MCF 10A (cell line): Measurements from ENCODE around the gene ELK4. TPM values are rescaled to one million over a fixed set of nuclear protein-coding genes. Genes with fewer than 3 reads are reported as not detected.

Experiments
- BruUV-seq: library from RNA; stranded (reverse); fragments of 400-500 nt; replicated peaks from 2 replicates; lab custom pipeline; 2021; lab: Mats Ljungman, UMichigan
- CTCF ChIA-PET: fragments of 300-600 bp; sonication (Branson Sonifier 250); formaldehyde crosslinking; extraction: SDS; loops from one replicate; lab custom pipeline; 2021; ENCODE audit warnings: antibody characterized with exemption, inconsistent platforms; lab: Yijun Ruan, JAX
- POLR2A ChIA-PET: fragments of 300-600, 350-650 bp; sonication (Branson Sonifier 250); formaldehyde crosslinking; extraction: SDS; loops from one replicate; lab custom pipeline; 2020; ENCODE audit warnings: antibody characterized with exemption, inconsistent platforms; lab: Yijun Ruan, JAX
- DNase-seq: peaks from one replicate; pipeline ENCODE4 v3.0.0-alpha.2; 2018; ENCODE audit not compliant: unreplicated experiment
- H3K27ac Mint-ChIP-seq: one replicate; pipeline ENCODE4 v1.8.0; 2022; ENCODE audit warnings: mild to moderate bottlenecking, low read depth, mixed read lengths; ENCODE audit not compliant: unreplicated experiment
- H3K27me3 Mint-ChIP-seq: one replicate; pipeline ENCODE4 v1.8.0; 2022; ENCODE audit warnings: mixed read lengths; ENCODE audit not compliant: insufficient read depth, unreplicated experiment
- H3K36me3 Mint-ChIP-seq: one replicate; pipeline ENCODE4 v1.8.0; 2022; ENCODE audit warnings: mild to moderate bottlenecking, moderate library complexity, mixed read lengths; ENCODE audit not compliant: insufficient read depth, unreplicated experiment
- H3K4me1 Mint-ChIP-seq: one replicate; pipeline ENCODE4 v1.8.0; 2022; ENCODE audit warnings: mixed read lengths; ENCODE audit not compliant: insufficient read depth, unreplicated experiment
- H3K4me3 Mint-ChIP-seq: one replicate; pipeline ENCODE4 v1.8.0; 2022; ENCODE audit warnings: mild to moderate bottlenecking, moderate library complexity, mixed read lengths; ENCODE audit not compliant: unreplicated experiment
- H3K9me3 Mint-ChIP-seq: one replicate; pipeline ENCODE4 v1.8.0; 2022; ENCODE audit warnings: mixed read lengths; ENCODE audit not compliant: unreplicated experiment
- CTCF ChIP-seq: fragments of 200-600 bp; IDR thresholded peaks from one replicate; pipeline ENCODE4 v1.8.0; 2022; ENCODE audit warnings: antibody characterized with exemption, mild to moderate bottlenecking; ENCODE audit not compliant: unreplicated experiment
- intact Hi-C: fragments of 100-400 bp; cut with micrococcal nuclease; formaldehyde crosslinking; loops from 2 replicates; pipeline ENCODE4 v1.14.1; 2022
- total RNA-seq: library from RNA; stranded (reverse); gene quantifications from 2 replicates; pipeline ENCODE4 v1.2.3, GENCODE V29; 2022

ELK4 gene
- total RNA-seq, 1 experiment from 2014 or later, result 101 TPM

GRCh38 chr1:205678286-205679111, 46.7 kb upstream of the ELK4 start:
- no peak for DNase-seq
- TF ChIP-seq CTCF, result no peak

GRCh38 chr1:205677167-205677566, 45.4 kb upstream of the ELK4 start:
- Mint-ChIP-seq H3K4me1 (peaks cover 16% of the 10 kb centered on the region), H3K36me3 (no peaks in the 10 kb centered on the region), H3K27ac (no peak overlapping the region), H3K9me3 (no peaks in the 10 kb centered on the region), H3K4me3 (no peak overlapping the region), H3K27me3 (no peaks in the 10 kb centered on the region)
- intact Hi-C loops, result no loop called here
- no TSS peak for BruUV-seq
- CTCF ChIA-PET, result interaction anchor here (0.8 to 10.1 kb wide), 11 partner anchors 10 to 349 kb away, joined by 3 to 130 read pairs (median 4); no protein-coding TSS in a partner anchor
- POLR2A ChIA-PET, result interaction anchor here (0.7 to 1.6 kb wide), 6 partner anchors 11 to 68 kb away, joined by 3 to 8 read pairs (median 4); partner anchors contain the start of gene ELK4
- DNase-seq, result no peak
- TF ChIP-seq CTCF, result no peak

More at GRCh38 chr1:205678286-205679111, 46.7 kb upstream of the ELK4 start:
- POLR2A ChIA-PET, result interaction anchor here (0.7 to 3.6 kb wide), 8 partner anchors 9 to 67 kb away, joined by 3 to 25 read pairs (median 3); partner anchors contain the start of gene ELK4
- Mint-ChIP-seq H3K27me3 (no peaks in the 10 kb centered on the region), H3K9me3 (no peaks in the 10 kb centered on the region), H3K27ac (no peak overlapping the region), H3K4me1 (peaks cover 14% of the 10 kb centered on the region), H3K4me3 (peak overlapping the region; percentile 76), H3K36me3 (no peaks in the 10 kb centered on the region)
- BruUV-seq, result no TSS peak
- CTCF ChIA-PET, result interaction anchor here (0.5 to 10.1 kb wide), 18 partner anchors 10 to 1697 kb away, joined by 3 to 130 read pairs (median 3); partner anchors contain the start of gene ELK4
- intact Hi-C loops, result no loop called here

- TF ChIP-seq CTCF, result no peak
- no peak for DNase-seq
- H3K27me3 Mint-ChIP-seq, result no peaks in the 10 kb centered on the region
- H3K4me3 Mint-ChIP-seq, result no peak overlapping the region
- ChIA-PET POLR2A (interaction anchor here (0.7 to 1.6 kb wide), 6 partner anchors 11 to 69 kb away, joined by 3 to 8 read pairs (median 4); partner anchors contain the start of gene ELK4), CTCF (interaction anchor here (0.9 to 10.1 kb wide), 7 partner anchors 19 to 231 kb away, joined by 3 to 130 read pairs (median 6); no protein-coding TSS in a partner anchor)
- BruUV-seq, result no TSS peak
- no peaks in the 10 kb centered on the region for H3K36me3 Mint-ChIP-seq
- no peaks in the 10 kb centered on the region for H3K9me3 Mint-ChIP-seq
- peaks cover 22% of the 10 kb centered on the region for H3K4me1 Mint-ChIP-seq
- no peak overlapping the region for H3K27ac Mint-ChIP-seq
- intact Hi-C loops, result no loop called here
Measured at GRCh38 chr1:205676597-205676996, 44.8 kb upstream of the ELK4 start.

- Mint-ChIP-seq H3K4me1 (peaks cover 23% of the 10 kb centered on the region), H3K27ac (no peak overlapping the region)
- BruUV-seq, result no TSS peak
Measured at GRCh38 chr1:205676002-205676401, 44.2 kb upstream of the ELK4 start.

More at GRCh38 chr1:205676002-205676401, 44.2 kb upstream of the ELK4 start:
- no peak overlapping the region for H3K4me3 Mint-ChIP-seq
- no peaks in the 10 kb centered on the region for H3K27me3 Mint-ChIP-seq
- DNase-seq, result no peak
- CTCF ChIA-PET, result interaction anchor here (0.7 to 10.1 kb wide), 6 partner anchors 14 to 435 kb away, joined by 3 to 130 read pairs (median 11); partner anchors contain the start of gene NUCKS1
- no peaks in the 10 kb centered on the region for H3K36me3 Mint-ChIP-seq
- H3K9me3 Mint-ChIP-seq, result no peaks in the 10 kb centered on the region
- POLR2A ChIA-PET, result interaction anchor here (1.4 to 1.6 kb wide), 2 partner anchors 12 to 18 kb away, joined by 4 to 6 read pairs; no protein-coding TSS in a partner anchor
- intact Hi-C loops, result no loop called here
- no peak for TF ChIP-seq CTCF
